SK-MEL-5 (cell line): ENCODE data around the gene METAP1D. TPM values are rescaled to one million over a fixed set of nuclear protein-coding genes. Genes with fewer than 3 reads are reported as not detected.

ENCODE experiments used
- DNase-seq: peaks from one replicate; pipeline ENCODE4 v3.0.0-alpha.2; 2016; ENCODE audit warnings: low read depth, low spot score
- in situ Hi-C: cut with HindIII; loops from 2 replicates; pipeline ENCODE4 v1.10.0; 2016; ENCODE audit warnings: low sequenced_read_pairs, high pct_unique_total_duplicates, low pct_unique_long_range_greater_than_20kb
- polyA plus RNA-seq, 2 experiments: library from polyadenylated mRNA; depleted of rRNA; stranded (reverse); fragments of >200 nt; gene quantifications; 2 replicates each; pipeline ENCODE4 v1.2.3, GENCODE V29; 2015
- total RNA-seq: library from RNA; depleted of rRNA; stranded (reverse); fragments of >200 nt; shearing (Covaris generic); gene quantifications from 2 replicates; pipeline ENCODE4 v1.2.3, GENCODE V29; 2014; rRNA removed

METAP1D gene
- 7.6 and 10.8 TPM in 2 replicates for total RNA-seq
- 8.7 and 8.9 TPM in 2 replicates for polyA plus RNA-seq (2015; cell fraction: cytosol; rRNA removed)
- polyA plus RNA-seq (2015; cell fraction: nucleus; rRNA removed): 78.5 and 91.4 TPM in 2 replicates

- peak; percentile 82 for DNase-seq
- in situ Hi-C loops: no loop called here
Observed at GRCh38 chr2:171999604-172000469, at the start of gene METAP1D. TSS of gene METAP1D (plus strand) at chr2:171999953. CDS start at chr2:171999970, 17 bp downstream.

- no peak for DNase-seq
- in situ Hi-C loops: loop anchor here (25.0 kb wide), 1 partner anchor 135 kb away; the partner anchor contains the start of gene DLX1
Observed at GRCh38 chr2:171952276-171952675, 47.5 kb upstream of the METAP1D start.

GRCh38 chr2:171952748-171953147 lies 47.0 kb upstream of the METAP1D start:
- in situ Hi-C loops: loop anchor here (25.0 kb wide), 1 partner anchor 135 kb away; the partner anchor contains the start of gene DLX1
- DNase-seq: no peak

GRCh38 chr2:171956135-171956825 lies 43.5 kb upstream of the METAP1D start:
- in situ Hi-C loops: loop anchor here (25.0 kb wide), 1 partner anchor 131 kb away; the partner anchor contains the start of gene DLX1
- no peak for DNase-seq

GRCh38 chr2:171957061-171957460 lies 42.7 kb upstream of the METAP1D start:
- peak; percentile 77 for DNase-seq
- in situ Hi-C loops: loop anchor here (25.0 kb wide), 1 partner anchor 130 kb away; the partner anchor contains the start of gene DLX1

GRCh38 chr2:171958475-171958874 lies 41.3 kb upstream of the METAP1D start:
- in situ Hi-C loops: loop anchor here (25.0 kb wide), 1 partner anchor 129 kb away; the partner anchor contains the start of gene DLX1
- DNase-seq: no peak

- in situ Hi-C loops: loop anchor here (25.0 kb wide), 1 partner anchor 127 kb away; the partner anchor contains the start of gene DLX1
- DNase-seq: no peak
Observed at GRCh38 chr2:171959998-171960397, 39.8 kb upstream of the METAP1D start.

- in situ Hi-C loops: loop anchor here (25.0 kb wide), 1 partner anchor 127 kb away; the partner anchor contains the start of gene DLX1
- no peak for DNase-seq
Observed at GRCh38 chr2:171960570-171960969, 39.2 kb upstream of the METAP1D start.

GRCh38 chr2:171963198-171963597 lies 36.6 kb upstream of the METAP1D start:
- in situ Hi-C loops: loop anchor here (25.0 kb wide), 1 partner anchor 124 kb away; the partner anchor contains the start of gene DLX1

GRCh38 chr2:171964308-171964707 lies 35.4 kb upstream of the METAP1D start:
- in situ Hi-C loops: loop anchor here (25.0 kb wide), 1 partner anchor 123 kb away; the partner anchor contains the start of gene DLX1

More at GRCh38 chr2:171963198-171963597, 36.6 kb upstream of the METAP1D start:
- DNase-seq: no peak

GRCh38 chr2:171965238-171965637 lies 34.5 kb upstream of the METAP1D start:
- in situ Hi-C loops: loop anchor here (25.0 kb wide), 1 partner anchor 122 kb away; the partner anchor contains the start of gene DLX1
- no peak for DNase-seq

More at GRCh38 chr2:171964308-171964707, 35.4 kb upstream of the METAP1D start:
- no peak for DNase-seq

GRCh38 chr2:171965661-171966060 lies 34.1 kb upstream of the METAP1D start:
- in situ Hi-C loops: loop anchor here (25.0 kb wide), 1 partner anchor 122 kb away; the partner anchor contains the start of gene DLX1
- DNase-seq: no peak

GRCh38 chr2:171966235-171966634 lies 33.5 kb upstream of the METAP1D start:
- in situ Hi-C loops: loop anchor here (25.0 kb wide), 1 partner anchor 121 kb away; the partner anchor contains the start of gene DLX1
- no peak for DNase-seq

- in situ Hi-C loops: loop anchor here (25.0 kb wide), 1 partner anchor 121 kb away; the partner anchor contains the start of gene DLX1
- DNase-seq: no peak
Observed at GRCh38 chr2:171966688-171967087, 33.1 kb upstream of the METAP1D start.

GRCh38 chr2:171968509-171968908 lies 31.2 kb upstream of the METAP1D start:
- in situ Hi-C loops: loop anchor here (25.0 kb wide), 1 partner anchor 119 kb away; the partner anchor contains the start of gene DLX1
- no peak for DNase-seq

- DNase-seq: peak; percentile 22
- in situ Hi-C loops: loop anchor here (25.0 kb wide), 1 partner anchor 115 kb away; the partner anchor contains the start of gene DLX1
Observed at GRCh38 chr2:171972329-171972982, 27.3 kb upstream of the METAP1D start.

GRCh38 chr2:171979103-171979502 lies 20.6 kb upstream of the METAP1D start:
- in situ Hi-C loops: no loop called here
- DNase-seq: no peak
